DND-41 (cell line): ENCODE measurements around the gene MAT2A.

Experiments used
- CTCF ChIP-seq: IDR thresholded peaks from 2 replicates; pipeline ENCODE4 v1.5.1; 2012; ENCODE audit warnings: borderline replicate concordance, low read length, moderate library complexity, mild to moderate bottlenecking; ENCODE audit not compliant: poor library complexity, severe bottlenecking; ENCODE audit errors: extremely low read depth
- EZH2 ChIP-seq: IDR thresholded peaks from 3 replicates; pipeline ENCODE4 v1.6.1; 2012; ENCODE audit warnings: borderline replicate concordance, low read depth, mild to moderate bottlenecking, moderate library complexity, low read length, inconsistent platforms; ENCODE audit not compliant: severe bottlenecking

DNA sequence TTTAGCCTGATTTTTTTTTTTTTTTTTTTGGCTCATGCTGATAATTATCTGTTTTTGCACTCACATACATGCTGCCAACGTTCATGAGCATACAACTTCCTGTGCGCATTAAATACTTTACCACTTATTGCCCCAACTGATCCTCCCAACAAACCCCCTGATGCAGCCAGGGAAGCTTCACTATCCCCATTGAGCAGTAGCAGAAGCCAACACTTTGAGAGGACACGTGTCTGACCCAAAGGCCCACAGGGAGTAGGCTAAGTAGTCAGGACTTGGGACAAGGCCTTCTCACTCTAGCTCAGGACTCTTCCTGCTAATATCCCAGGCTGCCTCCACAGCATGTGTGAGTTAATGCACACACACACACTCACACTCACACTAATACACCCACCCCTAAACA is 36.2 kb upstream of the MAT2A start:
- TF ChIP-seq CTCF (no peak), EZH2 (no peak)
